ENCODE results near the gene ARHGEF11. TPM values are rescaled to one million over a fixed set of nuclear protein-coding genes. Genes with fewer than 3 reads are reported as not detected.

The ARHGEF11 gene
- total RNA-seq, 1 donor from 2014 or later = 41.6 TPM

GRCh38 chr1:156920233-156921052 is 125.1 kb downstream of the ARHGEF11 start, which contains the start of gene LRRC71:
Gene LRRC71, plus strand, starts transcription at chr1:156920632. Its CDS starts 172 bp downstream, at chr1:156920804.
- no peak for FAIRE-seq
- peak; percentile 75 to 89 for DNase-seq (ENCODE audit: low spot score in 2 of 2)

- DNase-seq (ENCODE audit: low spot score in 2 of 2) (no peak), FAIRE-seq (no peak)
Observed at GRCh38 chr1:156914440-156914856, 131.1 kb downstream of the ARHGEF11 start.

- FAIRE-seq (no peak), DNase-seq (ENCODE audit: low spot score in 2 of 2) (no peak)
Observed at GRCh38 chr1:156913809-156914387, 131.6 kb downstream of the ARHGEF11 start.

GRCh38 chr1:156912861-156913808 is 132.4 kb downstream of the ARHGEF11 start:
- FAIRE-seq (no peak), DNase-seq (ENCODE audit: low spot score in 2 of 2) (no peak)

- DNase-seq (ENCODE audit: low spot score in 2 of 2) = no peak
- no peak for FAIRE-seq
Observed at GRCh38 chr1:156912310-156912709, 133.2 kb downstream of the ARHGEF11 start.

GRCh38 chr1:156911577-156912298 is 133.8 kb downstream of the ARHGEF11 start:
- FAIRE-seq = no peak
- no peak for DNase-seq (ENCODE audit: low spot score in 2 of 2)

GRCh38 chr1:156910309-156910782 is 135.2 kb downstream of the ARHGEF11 start:
- no peak for FAIRE-seq
- DNase-seq (ENCODE audit: low spot score in 2 of 2) = peak in 1 of 2 donors; percentile 63

- DNase-seq (ENCODE audit: low spot score in 2 of 2) (no peak), FAIRE-seq (no peak)
Observed at GRCh38 chr1:156909671-156910070, 135.9 kb downstream of the ARHGEF11 start.

GRCh38 chr1:156908955-156909354 is 136.6 kb downstream of the ARHGEF11 start:
- DNase-seq (ENCODE audit: low spot score in 2 of 2) = no peak
- FAIRE-seq = no peak

- no peak for FAIRE-seq
Observed at GRCh38 chr1:156908541-156908940, 137.0 kb downstream of the ARHGEF11 start.

GRCh38 chr1:156906206-156906906 is 139.2 kb downstream of the ARHGEF11 start:
- FAIRE-seq = no peak
- DNase-seq (ENCODE audit: low spot score in 2 of 2) = no peak

More at GRCh38 chr1:156908541-156908940, 137.0 kb downstream of the ARHGEF11 start:
- no peak for DNase-seq (ENCODE audit: low spot score in 2 of 2)

GRCh38 chr1:156905651-156906050 is 139.9 kb downstream of the ARHGEF11 start:
- no peak for FAIRE-seq
- DNase-seq (ENCODE audit: low spot score in 2 of 2) = no peak

GRCh38 chr1:156905176-156905575 is 140.4 kb downstream of the ARHGEF11 start:
- no peak for FAIRE-seq
- no peak for DNase-seq (ENCODE audit: low spot score in 2 of 2)

- FAIRE-seq (no peak), DNase-seq (ENCODE audit: low spot score in 2 of 2) (no peak)
Observed at GRCh38 chr1:156904187-156904959, 141.2 kb downstream of the ARHGEF11 start.

GRCh38 chr1:156903328-156904091 is 142.0 kb downstream of the ARHGEF11 start:
- FAIRE-seq (no peak), DNase-seq (ENCODE audit: low spot score in 2 of 2) (no peak)

- DNase-seq (ENCODE audit: low spot score in 2 of 2) = no peak
- no peak for FAIRE-seq
Observed at GRCh38 chr1:156901966-156902915, 143.3 kb downstream of the ARHGEF11 start.

GRCh38 chr1:156901590-156901900 is 144.0 kb downstream of the ARHGEF11 start:
- FAIRE-seq = no peak
- DNase-seq (ENCODE audit: low spot score in 2 of 2) = no peak
